Endothelial cell of hepatic sinusoid (primary cell): Measurements from ENCODE around the gene LIMA1.
"Not testable (repeated sequence)": the region's sequence is repeated elsewhere in the genome, so short reads cannot be mapped to it uniquely, and the experiment has no call there.

Experiments
- in situ Hi-C: cut with HindIII; loops from 2 replicates; pipeline ENCODE4 v1.10.0; 2017; ENCODE audit warnings: low sequenced_read_pairs

Gene LIMA1

DNA sequence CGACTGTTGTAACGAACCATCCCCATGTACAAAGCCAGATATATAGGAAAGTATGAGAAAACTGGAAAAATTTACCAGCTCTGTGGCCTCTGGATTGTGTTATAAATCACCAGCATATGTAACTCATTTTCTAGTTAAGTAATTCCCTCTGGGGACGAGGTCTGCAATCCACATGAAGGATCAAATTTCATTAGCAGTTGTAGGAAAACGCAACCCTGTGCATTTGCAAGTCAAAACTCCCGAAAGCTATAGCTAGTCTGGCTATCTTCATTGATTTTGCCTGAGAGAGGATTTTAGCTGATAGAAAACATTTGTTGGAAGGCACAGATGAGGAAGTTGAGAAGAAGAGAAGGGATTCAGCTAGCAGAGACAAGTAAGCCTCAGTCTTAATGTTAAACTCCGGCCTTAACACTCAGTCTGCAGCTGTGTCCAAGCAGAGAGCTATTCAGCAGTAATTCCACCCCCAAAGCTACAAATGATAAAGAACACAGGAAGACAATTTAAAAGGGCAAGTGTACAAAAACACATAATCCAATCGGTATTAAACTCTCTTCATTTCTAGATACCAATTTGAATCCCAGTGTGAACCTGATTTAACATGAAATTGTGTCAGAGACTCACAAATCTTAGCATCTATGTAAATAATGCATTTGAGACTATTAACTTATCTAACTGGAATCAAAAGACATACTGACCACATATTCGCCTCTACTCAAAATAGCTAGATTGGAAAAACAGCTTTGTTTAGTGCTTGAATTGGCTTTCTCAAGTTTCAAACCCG, 61.9 kb downstream of the LIMA1 start:
- in situ Hi-C loops: no loop called here

GRCh38 chr12:50220363-50220995, 62.8 kb downstream of the LIMA1 start:
- in situ Hi-C loops: no loop called here

GRCh38 chr12:50219544-50219943, 63.8 kb downstream of the LIMA1 start:
- in situ Hi-C loops: no loop called here

DNA sequence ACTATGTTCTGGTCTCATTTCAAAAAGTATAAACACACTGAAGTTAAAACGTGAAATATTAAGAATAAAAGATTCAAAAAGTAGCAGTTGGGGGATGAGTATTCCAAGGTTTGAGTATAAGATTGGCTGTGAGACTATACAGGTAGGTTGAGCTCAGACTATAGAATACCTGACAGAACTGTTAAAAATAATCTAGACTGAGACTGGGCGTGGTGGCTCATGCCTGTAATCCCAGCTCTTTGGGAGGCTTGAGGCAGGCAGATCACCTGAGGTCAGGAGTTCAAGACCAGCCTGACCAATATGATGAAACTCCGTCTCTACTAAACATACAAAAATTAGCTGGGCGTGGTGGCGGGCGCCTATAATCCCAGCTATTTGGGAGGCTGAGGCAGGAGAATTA, 64.3 kb downstream of the LIMA1 start:
- in situ Hi-C loops: not testable (repeated sequence)

GRCh38 chr12:50218386-50218785, 64.9 kb downstream of the LIMA1 start:
- in situ Hi-C loops: no loop called here

DNA sequence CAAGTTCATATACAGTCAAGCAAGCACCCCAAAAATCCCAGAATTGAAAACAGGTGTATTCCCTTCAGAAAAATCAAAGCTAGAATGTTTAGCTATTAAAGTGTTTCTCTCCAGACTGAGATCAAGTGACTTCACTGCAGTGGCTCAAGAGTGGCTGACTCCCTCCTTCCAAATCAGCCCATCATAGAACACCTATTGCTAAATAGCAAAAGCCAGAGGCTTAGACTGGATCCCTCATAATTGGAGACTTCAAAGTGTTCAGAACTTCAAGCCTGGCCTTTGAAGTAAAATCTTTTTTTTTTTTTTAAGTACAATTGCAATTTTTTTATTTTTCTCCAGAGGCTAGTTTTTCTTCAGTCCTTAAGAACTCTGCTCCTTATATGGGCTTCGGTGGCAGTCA, 66.1 kb downstream of the LIMA1 start:
- in situ Hi-C loops: no loop called here

GRCh38 chr12:50215033-50215432, 68.3 kb downstream of the LIMA1 start:
- in situ Hi-C loops: no loop called here

DNA sequence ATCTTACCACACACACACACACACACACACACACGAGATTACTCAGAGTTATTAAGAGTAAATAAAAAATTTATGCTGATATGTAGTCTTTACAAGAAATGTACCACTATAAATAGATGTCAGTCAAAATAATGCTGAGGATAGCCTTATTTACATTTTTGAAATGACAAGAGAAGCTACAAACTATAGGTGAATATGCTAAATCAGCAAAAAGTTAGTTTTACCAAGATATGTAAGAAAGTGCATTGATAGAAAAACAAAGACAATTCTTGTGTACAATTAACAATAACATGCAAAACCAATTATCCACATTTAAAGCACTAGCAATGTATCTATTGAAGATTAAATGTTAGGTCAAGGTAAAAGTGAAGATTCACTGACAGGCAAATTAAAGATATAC, 69.3 kb downstream of the LIMA1 start:
- in situ Hi-C loops: no loop called here

DNA sequence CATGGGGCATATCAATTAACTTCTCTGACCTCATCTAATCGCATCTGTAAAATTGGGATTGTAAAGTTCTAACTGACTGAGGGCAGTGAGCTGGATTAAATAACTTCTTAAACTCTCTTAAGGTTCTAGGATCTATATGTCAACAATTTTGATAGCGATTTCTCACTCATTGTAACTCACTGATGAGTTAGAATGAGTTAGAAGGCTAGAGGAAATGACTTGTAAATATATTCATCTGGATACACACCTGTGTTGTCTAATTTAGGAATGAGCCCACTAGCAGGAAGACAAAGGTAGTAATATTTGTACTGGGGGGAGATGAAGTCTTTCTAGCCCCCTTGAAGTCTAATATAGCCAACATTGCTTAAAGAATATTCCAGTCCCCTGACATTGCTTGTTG, 69.9 kb downstream of the LIMA1 start:
- in situ Hi-C loops: no loop called here

DNA sequence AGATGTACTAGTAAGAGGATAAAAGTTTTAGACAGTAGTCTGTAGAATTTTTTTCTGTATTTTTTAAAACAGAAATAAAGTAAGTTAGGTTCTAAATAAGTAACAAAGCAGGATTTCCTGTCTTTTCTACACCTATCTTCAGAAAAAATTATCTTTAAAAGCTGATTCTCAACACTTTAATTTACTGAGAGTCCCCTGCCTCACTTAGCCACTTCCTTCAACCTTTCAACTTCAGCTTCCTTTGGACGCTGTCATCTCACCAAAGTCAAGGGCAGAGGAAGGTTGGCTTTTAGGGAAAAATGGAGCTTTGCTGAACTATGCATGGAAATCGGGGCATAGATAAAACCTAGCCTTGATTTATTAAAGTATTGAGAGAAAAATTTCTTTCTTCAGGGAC, 71.3 kb downstream of the LIMA1 start:
- in situ Hi-C loops: no loop called here

DNA sequence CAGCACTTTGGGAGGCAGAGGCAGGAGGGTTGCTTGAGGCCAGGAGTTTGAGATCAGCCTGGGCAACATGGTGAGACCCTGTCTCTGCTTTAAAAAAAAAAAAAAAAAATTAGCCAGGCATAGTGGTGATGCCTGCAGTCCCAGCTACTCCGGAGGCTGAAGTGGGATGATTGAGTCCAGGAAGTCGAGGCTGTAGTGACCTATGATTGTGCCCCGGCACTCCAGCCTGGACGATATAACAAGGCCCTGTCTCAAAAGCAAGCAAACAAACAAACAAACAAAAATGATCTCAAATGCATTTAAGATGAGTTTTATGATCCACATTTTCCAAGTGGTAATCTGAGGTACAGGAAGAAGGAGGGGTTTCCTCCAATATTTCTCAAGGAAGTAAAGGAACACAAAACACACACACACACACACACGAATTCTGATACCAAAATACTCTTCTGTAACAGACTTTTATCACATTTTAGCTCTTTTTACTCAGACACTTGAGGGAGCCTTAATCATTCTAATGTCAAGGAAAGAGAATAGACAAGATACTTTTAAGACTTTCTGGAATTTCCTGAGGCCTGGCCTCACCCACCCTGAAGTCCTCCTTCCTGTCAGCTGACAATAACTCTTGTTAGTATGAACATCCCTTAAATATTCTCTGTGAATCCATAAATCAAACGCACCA, 71.8 kb downstream of the LIMA1 start:
- in situ Hi-C loops: no loop called here

GRCh38 chr12:50207424-50207823, 75.9 kb downstream of the LIMA1 start:
- in situ Hi-C loops: loop anchor here (5.0 kb wide), 1 partner anchor 75 kb away; the partner anchor contains the start of gene LIMA1

GRCh38 chr12:50205648-50206047, 77.7 kb downstream of the LIMA1 start:
- in situ Hi-C loops: loop anchor here (5.0 kb wide), 1 partner anchor 77 kb away; the partner anchor contains the start of gene LIMA1

DNA sequence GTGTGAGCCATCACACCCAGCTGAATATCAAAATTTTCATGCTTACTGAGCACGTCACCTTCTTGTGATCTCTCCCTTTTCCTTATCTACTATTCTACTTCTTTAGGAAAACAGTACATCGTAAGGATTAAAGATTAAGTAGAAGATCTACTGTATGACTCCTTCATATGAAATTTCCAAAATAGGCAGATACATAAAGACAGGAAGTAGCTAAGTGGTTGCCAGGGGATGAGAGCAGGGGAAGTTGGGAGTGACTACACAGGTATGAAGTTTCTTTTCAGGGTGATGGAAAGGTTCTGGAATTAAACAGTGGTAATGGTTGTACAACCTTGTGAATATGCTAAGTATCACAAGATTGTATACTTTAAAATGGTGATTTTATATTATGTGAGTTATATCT, 79.6 kb downstream of the LIMA1 start:
- in situ Hi-C loops: no loop called here

DNA sequence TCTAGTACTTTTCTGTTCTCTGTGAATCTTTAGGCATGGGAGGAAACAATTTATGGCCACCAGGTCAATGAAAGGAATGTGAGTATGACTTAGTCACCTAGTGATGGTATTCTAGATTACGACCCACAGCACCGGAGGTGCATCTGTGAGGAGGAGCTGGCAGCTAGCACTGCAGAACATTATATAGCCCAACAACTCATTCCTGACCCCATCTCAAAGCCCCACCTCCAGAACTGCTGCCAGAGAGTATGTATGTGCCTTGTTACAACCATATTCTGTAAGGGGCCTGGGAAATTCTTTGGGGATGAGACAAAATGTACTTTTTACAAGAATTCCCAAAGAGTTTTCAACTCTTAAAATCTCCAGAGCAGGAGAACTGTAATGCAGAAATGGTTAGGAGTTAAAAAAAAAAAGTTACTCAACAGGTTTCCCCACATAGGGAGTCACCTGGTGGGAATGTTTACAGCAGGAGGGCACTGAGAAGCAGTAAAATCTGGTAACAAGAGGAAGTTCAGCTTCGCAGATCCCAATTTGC, 81.3 kb downstream of the LIMA1 start:
- in situ Hi-C loops: no loop called here

GRCh38 chr12:50200552-50201273, 82.6 kb downstream of the LIMA1 start:
- in situ Hi-C loops: no loop called here

- in situ Hi-C loops: loop anchor here (5.0 kb wide), 1 partner anchor 52 kb away; no protein-coding TSS in a partner anchor
These were observed 84.5 kb downstream of the LIMA1 start for GRCh38 chr12:50198829-50199228.

- in situ Hi-C loops: loop anchor here (5.0 kb wide), 1 partner anchor 50 kb away; no protein-coding TSS in a partner anchor
These were observed 86.0 kb downstream of the LIMA1 start for GRCh38 chr12:50197297-50197727.

DNA sequence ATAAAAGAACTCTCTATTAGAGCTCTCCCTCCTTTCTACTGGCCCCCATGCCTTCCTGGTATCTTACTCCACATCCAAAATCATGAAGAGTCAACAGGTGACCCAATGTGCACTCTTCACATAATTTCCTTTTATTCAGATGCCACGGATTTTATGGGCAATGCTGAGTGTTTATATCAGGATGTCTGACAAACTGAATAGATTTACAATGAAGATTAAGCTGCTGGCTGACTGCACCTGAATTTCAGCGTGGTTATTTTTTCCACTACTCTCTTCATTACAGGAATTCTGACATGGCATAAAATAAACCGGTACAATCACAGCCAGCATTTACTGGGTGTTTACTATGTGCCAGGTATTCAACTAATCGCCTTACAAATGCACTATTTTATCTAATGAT, 86.8 kb downstream of the LIMA1 start:
- in situ Hi-C loops: loop anchor here (5.0 kb wide), 1 partner anchor 49 kb away; no protein-coding TSS in a partner anchor

DNA sequence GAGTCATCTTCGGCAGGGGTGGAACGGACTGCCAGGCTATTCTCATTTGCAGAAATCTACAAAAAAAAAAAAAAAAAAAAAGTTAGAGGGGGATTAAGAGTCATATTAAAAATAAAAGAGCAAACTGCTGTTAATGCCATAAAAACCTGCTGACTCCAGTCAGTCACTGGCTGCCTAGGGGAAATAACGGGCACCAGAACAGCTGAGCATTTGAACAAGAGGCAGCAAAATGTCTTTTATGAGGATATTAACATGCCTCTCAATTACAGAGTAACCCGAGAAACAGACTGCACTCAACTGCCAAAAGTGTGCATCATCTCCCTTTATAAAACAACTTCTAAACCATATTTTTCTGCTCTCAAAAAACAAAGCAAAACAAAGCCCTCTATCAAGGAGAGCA, 87.5 kb downstream of the LIMA1 start:
- in situ Hi-C loops: loop anchor here (5.0 kb wide), 1 partner anchor 49 kb away; no protein-coding TSS in a partner anchor

DNA sequence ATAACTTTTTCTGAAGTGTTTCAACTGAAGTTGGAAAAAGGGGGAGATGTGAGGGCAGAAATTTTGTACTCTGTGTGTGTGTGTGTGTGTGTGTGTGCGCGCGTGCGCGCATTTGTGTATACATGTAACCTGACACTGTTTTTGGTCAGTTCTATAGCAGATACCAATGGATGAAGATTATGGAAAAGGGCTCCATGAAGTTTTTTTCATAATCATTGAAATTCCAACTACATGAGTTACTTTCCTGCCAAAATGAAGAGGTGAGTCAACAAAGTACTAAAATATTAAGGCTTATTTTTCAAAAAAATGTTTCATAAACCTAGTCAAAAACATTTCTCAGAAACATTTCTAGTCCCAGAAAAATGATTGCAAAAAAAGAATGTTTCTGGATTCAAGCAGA, 90.4 kb downstream of the LIMA1 start:
- in situ Hi-C loops: no loop called here
